ENCODE results near the gene MMP17.
"Not testable (repeated sequence)": the region's sequence is repeated elsewhere in the genome, so short reads cannot be mapped to it uniquely, and the experiment has no call there.

The MMP17 gene

GRCh38 chr12:131862600-131862993 is 34.4 kb downstream of the MMP17 start:
- Histone ChIP-seq H3K4me1 (ENCODE audit: insufficient read depth, low read length) (peaks cover 34% of the 10 kb centered on the region), H3K4me3 (ENCODE audit: low read length) (peak overlapping the region; percentile 5), H3K36me3 (ENCODE audit: insufficient read depth, low read length) (no peaks in the 10 kb centered on the region), H2AFZ (ENCODE audit: low read depth, low read length) (no peak overlapping the region), H3K9me3 (ENCODE audit: low read length) (no peaks in the 10 kb centered on the region), H3K27me3 (ENCODE audit: insufficient read depth, low read length) (no peaks in the 10 kb centered on the region)

- H3K36me3 ChIP-seq (ENCODE audit: insufficient read depth, low read length): no peaks in the 10 kb centered on the region
- H3K4me3 ChIP-seq (ENCODE audit: low read length): peak overlapping the region; percentile 5
- H3K9me3 ChIP-seq (ENCODE audit: low read length): no peaks in the 10 kb centered on the region
- H2AFZ ChIP-seq (ENCODE audit: low read depth, low read length): no peak overlapping the region
- no peaks in the 10 kb centered on the region for H3K27me3 ChIP-seq (ENCODE audit: insufficient read depth, low read length)
- peaks cover 34% of the 10 kb centered on the region for H3K4me1 ChIP-seq (ENCODE audit: insufficient read depth, low read length)
Observed at GRCh38 chr12:131862994-131863710, 35.0 kb downstream of the MMP17 start.

GRCh38 chr12:131863711-131864396 is 35.7 kb downstream of the MMP17 start:
- no peaks in the 10 kb centered on the region for H3K36me3 ChIP-seq (ENCODE audit: insufficient read depth, low read length)
- peaks cover 34% of the 10 kb centered on the region for H3K4me1 ChIP-seq (ENCODE audit: insufficient read depth, low read length)
- no peak overlapping the region for H2AFZ ChIP-seq (ENCODE audit: low read depth, low read length)
- no peak overlapping the region for H3K4me3 ChIP-seq (ENCODE audit: low read length)
- H3K9me3 ChIP-seq (ENCODE audit: low read length): no peaks in the 10 kb centered on the region
- no peaks in the 10 kb centered on the region for H3K27me3 ChIP-seq (ENCODE audit: insufficient read depth, low read length)

DNA sequence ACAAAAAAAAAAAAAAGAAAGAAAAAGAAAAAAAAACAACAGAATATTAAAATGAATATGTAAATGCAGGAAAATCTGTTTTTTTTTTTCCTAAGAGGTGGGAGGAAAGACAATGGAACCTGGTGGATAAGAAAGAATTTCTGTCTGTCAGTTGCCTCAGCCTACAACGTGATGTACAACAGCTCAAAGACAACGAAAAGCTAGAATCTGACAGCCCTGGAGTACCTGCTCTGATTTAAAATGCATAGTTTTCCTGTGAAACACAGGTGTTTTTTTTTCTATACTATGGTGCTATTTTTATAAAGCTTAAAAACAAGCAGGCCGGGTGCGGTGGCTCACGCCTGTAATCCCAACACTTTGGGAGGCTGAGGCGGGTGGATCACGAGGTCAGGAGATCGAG is 36.3 kb downstream of the MMP17 start:
- Histone ChIP-seq H3K4me1 (ENCODE audit: insufficient read depth, low read length) (peaks cover 34% of the 10 kb centered on the region), H2AFZ (ENCODE audit: low read depth, low read length) (no peak overlapping the region), H3K27me3 (ENCODE audit: insufficient read depth, low read length) (no peaks in the 10 kb centered on the region), H3K36me3 (ENCODE audit: insufficient read depth, low read length) (no peaks in the 10 kb centered on the region), H3K9me3 (ENCODE audit: low read length) (no peaks in the 10 kb centered on the region), H3K4me3 (ENCODE audit: low read length) (no peak overlapping the region)

DNA sequence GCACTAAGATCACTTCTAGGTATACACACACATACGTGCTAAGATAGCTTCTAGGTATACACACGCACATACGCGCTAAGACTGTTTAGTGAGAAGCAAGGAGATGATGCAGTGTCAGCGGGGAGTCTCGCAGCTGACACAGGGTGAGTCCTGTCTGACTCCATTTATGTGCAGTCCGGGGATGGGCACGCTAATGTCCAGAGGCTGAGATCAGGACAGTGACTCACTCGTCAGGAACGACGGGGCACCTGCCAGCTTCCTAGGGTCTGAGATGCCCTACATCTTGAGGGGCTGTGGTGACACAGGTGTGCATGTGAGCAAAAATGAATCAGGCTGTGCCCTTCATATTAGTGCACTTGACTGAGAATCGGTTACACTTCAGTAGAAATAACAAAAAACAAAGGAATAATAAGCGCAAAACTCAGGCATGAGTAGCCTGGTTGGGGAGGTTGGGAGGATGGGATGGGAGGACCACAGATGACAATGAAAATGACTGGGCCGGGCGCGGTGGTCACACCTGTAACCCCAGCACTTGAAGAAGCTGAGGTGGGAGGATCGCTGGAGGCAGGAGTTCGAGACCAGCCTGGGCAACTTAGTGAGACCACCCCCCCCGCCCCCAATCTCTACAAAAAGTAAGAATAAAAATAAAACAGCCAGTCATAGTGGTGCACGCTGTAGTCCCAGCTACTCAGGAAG is 37.1 kb downstream of the MMP17 start:
- no peaks in the 10 kb centered on the region for H3K27me3 ChIP-seq (ENCODE audit: insufficient read depth, low read length)
- H3K36me3 ChIP-seq (ENCODE audit: insufficient read depth, low read length): no peaks in the 10 kb centered on the region
- H3K4me1 ChIP-seq (ENCODE audit: insufficient read depth, low read length): peaks cover 28% of the 10 kb centered on the region
- H3K9me3 ChIP-seq (ENCODE audit: low read length): no peaks in the 10 kb centered on the region
- H3K4me3 ChIP-seq (ENCODE audit: low read length): no peak overlapping the region
- H2AFZ ChIP-seq (ENCODE audit: low read depth, low read length): no peak overlapping the region

- Histone ChIP-seq H2AFZ (ENCODE audit: low read depth, low read length) (no peak overlapping the region), H3K27me3 (ENCODE audit: insufficient read depth, low read length) (no peaks in the 10 kb centered on the region), H3K4me3 (ENCODE audit: low read length) (no peak overlapping the region), H3K4me1 (ENCODE audit: insufficient read depth, low read length) (peaks cover 17% of the 10 kb centered on the region), H3K36me3 (ENCODE audit: insufficient read depth, low read length) (no peaks in the 10 kb centered on the region), H3K9me3 (ENCODE audit: low read length) (no peaks in the 10 kb centered on the region)
Observed at GRCh38 chr12:131867471-131867870, 39.3 kb downstream of the MMP17 start.

GRCh38 chr12:131867891-131868675 is 39.9 kb downstream of the MMP17 start:
- H3K27me3 ChIP-seq (ENCODE audit: insufficient read depth, low read length): no peaks in the 10 kb centered on the region
- H3K4me3 ChIP-seq (ENCODE audit: low read length): no peak overlapping the region
- no peak overlapping the region for H2AFZ ChIP-seq (ENCODE audit: low read depth, low read length)
- H3K36me3 ChIP-seq (ENCODE audit: insufficient read depth, low read length): no peaks in the 10 kb centered on the region
- H3K9me3 ChIP-seq (ENCODE audit: low read length): no peaks in the 10 kb centered on the region
- peaks cover 11% of the 10 kb centered on the region for H3K4me1 ChIP-seq (ENCODE audit: insufficient read depth, low read length)

DNA sequence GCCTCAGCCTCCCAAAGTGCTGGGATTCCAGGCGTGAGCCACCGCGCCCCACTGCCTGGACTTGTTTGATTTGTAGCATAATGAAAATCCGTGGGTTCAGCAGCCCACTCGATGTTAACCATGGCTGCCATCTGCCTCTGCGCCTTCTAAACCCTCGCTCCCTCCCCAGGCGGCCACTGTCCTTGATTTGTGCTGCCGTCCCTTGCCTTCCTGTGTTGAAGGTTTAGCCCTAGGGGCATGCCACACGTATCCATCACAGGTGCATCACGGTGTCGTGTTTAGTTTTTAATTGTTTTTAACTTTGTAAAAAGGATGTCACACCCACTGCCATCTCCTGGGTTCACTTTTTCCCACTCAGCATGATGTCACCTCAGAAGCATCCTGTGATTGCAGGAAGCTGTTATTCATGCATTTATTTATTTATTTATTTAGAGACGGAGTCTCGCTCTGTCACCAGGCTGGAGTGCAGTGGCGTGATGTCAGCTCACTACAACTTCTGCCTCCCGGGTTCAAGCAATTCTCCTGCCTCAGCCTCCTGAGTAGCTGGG is 41.8 kb downstream of the MMP17 start:
- H3K27me3 ChIP-seq (ENCODE audit: insufficient read depth, low read length): no peaks in the 10 kb centered on the region
- no peak overlapping the region for H2AFZ ChIP-seq (ENCODE audit: low read depth, low read length)
- no peaks in the 10 kb centered on the region for H3K4me1 ChIP-seq (ENCODE audit: insufficient read depth, low read length)
- no peak overlapping the region for H3K4me3 ChIP-seq (ENCODE audit: low read length)
- H3K9me3 ChIP-seq (ENCODE audit: low read length): peaks cover 3% of the 10 kb centered on the region
- no peaks in the 10 kb centered on the region for H3K36me3 ChIP-seq (ENCODE audit: insufficient read depth, low read length)

- Histone ChIP-seq H3K4me1 (ENCODE audit: insufficient read depth, low read length) (no peaks in the 10 kb centered on the region), H3K4me3 (ENCODE audit: low read length) (no peak overlapping the region), H3K36me3 (ENCODE audit: insufficient read depth, low read length) (no peaks in the 10 kb centered on the region), H2AFZ (ENCODE audit: low read depth, low read length) (no peak overlapping the region), H3K27me3 (ENCODE audit: insufficient read depth, low read length) (no peaks in the 10 kb centered on the region), H3K9me3 (ENCODE audit: low read length) (peaks cover 3% of the 10 kb centered on the region)
Observed at GRCh38 chr12:131871677-131872076, 43.5 kb downstream of the MMP17 start.

DNA sequence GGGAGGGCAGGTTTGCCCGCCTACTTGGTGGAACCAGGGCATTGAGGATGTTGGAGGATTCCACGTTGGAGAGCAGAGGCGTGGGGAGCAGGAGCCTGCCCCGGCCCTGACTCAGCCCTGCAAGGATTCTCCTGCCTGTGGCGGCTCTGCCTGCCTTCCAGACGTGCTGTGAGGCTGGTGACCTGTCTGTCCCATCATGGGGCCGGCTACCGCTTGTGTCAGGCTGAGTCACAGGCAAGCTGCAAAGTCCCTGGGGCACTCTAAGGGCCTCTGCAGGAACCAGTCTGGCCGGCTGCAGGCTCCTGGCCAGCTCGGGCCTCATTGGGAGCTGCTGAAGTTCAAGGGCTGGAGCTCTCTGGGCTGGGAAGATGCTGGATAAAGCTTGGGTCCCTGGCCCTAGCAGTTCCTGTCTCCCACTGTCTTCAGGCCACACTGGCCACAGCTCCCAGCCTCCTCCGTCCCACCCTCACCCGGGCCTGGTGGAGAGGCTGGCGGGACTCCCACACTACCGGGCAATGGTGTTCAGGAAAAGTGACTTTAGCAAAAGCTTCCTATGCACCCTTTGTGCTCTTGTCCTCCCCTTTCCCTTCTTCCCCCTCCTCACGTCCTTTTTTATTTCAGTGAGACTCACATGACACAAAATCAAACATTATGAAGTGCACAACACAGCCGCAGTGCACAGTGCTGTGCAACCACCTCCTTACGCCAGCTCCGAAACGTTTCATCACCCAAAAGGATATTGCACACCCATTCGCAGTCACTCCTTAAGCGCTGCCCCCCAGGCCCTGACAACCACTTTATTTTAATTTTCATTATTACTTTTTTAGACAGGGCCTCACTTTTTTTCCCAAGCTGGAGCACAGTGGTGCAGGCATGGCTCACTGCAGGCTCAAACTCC is 44.2 kb downstream of the MMP17 start:
- no peaks in the 10 kb centered on the region for H3K4me1 ChIP-seq (ENCODE audit: insufficient read depth, low read length)
- no peaks in the 10 kb centered on the region for H3K27me3 ChIP-seq (ENCODE audit: insufficient read depth, low read length)
- no peaks in the 10 kb centered on the region for H3K36me3 ChIP-seq (ENCODE audit: insufficient read depth, low read length)
- peaks cover 5% of the 10 kb centered on the region for H3K9me3 ChIP-seq (ENCODE audit: low read length)
- no peak overlapping the region for H3K4me3 ChIP-seq (ENCODE audit: low read length)
- no peak overlapping the region for H2AFZ ChIP-seq (ENCODE audit: low read depth, low read length)

GRCh38 chr12:131873293-131873692 is 45.1 kb downstream of the MMP17 start:
- H3K27me3 ChIP-seq (ENCODE audit: insufficient read depth, low read length): peaks cover 2% of the 10 kb centered on the region
- no peaks in the 10 kb centered on the region for H3K4me1 ChIP-seq (ENCODE audit: insufficient read depth, low read length)
- H2AFZ ChIP-seq (ENCODE audit: low read depth, low read length): no peak overlapping the region
- no peaks in the 10 kb centered on the region for H3K36me3 ChIP-seq (ENCODE audit: insufficient read depth, low read length)
- peaks cover 5% of the 10 kb centered on the region for H3K9me3 ChIP-seq (ENCODE audit: low read length)
- H3K4me3 ChIP-seq (ENCODE audit: low read length): no peak overlapping the region

DNA sequence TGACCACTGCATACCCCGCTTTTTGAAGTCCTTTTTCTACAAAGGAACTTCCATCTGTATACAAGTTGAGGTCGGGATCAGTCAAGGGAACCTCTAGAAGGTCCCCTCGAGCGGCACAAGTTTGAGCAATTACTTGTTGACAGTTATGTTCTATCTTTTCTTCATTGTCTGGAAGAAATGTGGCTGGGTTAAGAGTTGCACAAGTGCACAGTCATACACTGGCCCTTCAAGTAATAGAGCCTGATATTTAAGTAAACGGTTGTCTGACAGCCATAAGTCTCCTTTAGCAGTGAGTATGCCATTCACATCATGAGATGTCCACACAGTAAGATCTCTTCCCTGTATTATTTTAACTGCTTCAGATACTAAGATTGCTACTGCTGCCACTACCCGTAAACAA is 46.8 kb downstream of the MMP17 start:
- not testable (repeated sequence) for H2AFZ ChIP-seq (ENCODE audit: low read depth, low read length); H3K4me1 ChIP-seq (ENCODE audit: insufficient read depth, low read length); H3K9me3 ChIP-seq (ENCODE audit: low read length); H3K27me3 ChIP-seq (ENCODE audit: insufficient read depth, low read length); H3K36me3 ChIP-seq (ENCODE audit: insufficient read depth, low read length); H3K4me3 ChIP-seq (ENCODE audit: low read length)

Measured in neuron (in vitro differentiated cells).